ENCODE measurements around the gene CGN.

DNA sequence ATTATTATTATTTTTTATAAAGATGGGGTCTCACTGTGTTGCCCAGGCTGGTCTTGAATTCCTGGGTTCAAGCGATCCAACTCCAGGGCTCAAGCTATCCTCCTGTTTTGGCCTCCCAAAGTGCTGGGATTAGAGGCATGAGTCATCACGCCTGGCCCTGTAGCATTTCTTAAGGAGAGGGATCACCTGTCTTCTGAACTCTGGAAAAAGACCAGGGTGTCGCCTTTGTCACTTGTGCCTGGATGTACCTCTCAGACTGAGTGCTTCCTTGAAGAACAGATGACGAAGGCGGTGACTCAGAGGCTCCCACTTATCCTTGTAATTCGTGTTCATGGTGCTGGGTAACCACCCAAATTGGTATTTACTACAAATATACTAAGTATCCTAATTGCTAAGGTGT, 2.4 kb upstream of the CGN start:
- TF ChIP-seq CTCF (IDR thresholded peaks at IDR 0.05) (no peak), POLR2A (IDR thresholded peaks at IDR 0.05) (no peak)
